Heart left ventricle (tissue), 13 donors: ENCODE results near the gene LSR.

Experiments
- CTCF ChIP-seq, 12 donors: fragments of 200-600 bp; sonication (generic) in 4 of 12; IDR thresholded peaks; one replicate each; pipeline versions ENCODE4 v1.5.0 to v1.8.0; 2018 to 2022; ENCODE audit warnings: antibody characterized with exemption in 12 of 12, mild to moderate bottlenecking in 5 of 12
- POLR2A ChIP-seq, 2 donors: fragments of 450-650 bp; IDR thresholded peaks; one replicate each; pipeline ENCODE4 v1.6.1; 2017; ENCODE audit warnings: antibody characterized with exemption in 2 of 2, mild to moderate bottlenecking in 2 of 2, moderate library complexity in 2 of 2
- donor health status: ischemic (EF 13 %, LVEDD 7.1; RV severe dilation, severe dysfunction).
- donor health status: DM: no; HTN: yes; CAD: no.
- donor health status: DM: no; HTN: no; CAD: no.
- donor health status: ischemic (EF 25% LVEDD 6.9; RV normal size, moderate dysfunction).
- donor health status: ischemic (EF 25% LVEDD 5.7; RV mildly dilated, moderate dysfunction).
- donor health status: ischemic (EF 35%, LVEDD 5.7; RV mildly dilated, moderate dysfunction).
- donor health status: nonischemic (EF 11% LVEDD 7.7; RV severe dilation, severe dysfunction).
- donor health status: DM: yes; HTN: yes; CAD: no.
- donor health status: PGD.
- donor health status: ischemic (EF 29% LVEDD 5.4; RV normal size, mild dysfunction).
- donor health status: nonischemic (EF 23%, LVEDD 6.1; RV moderate dilation, normal function).

- TF ChIP-seq CTCF (IDR thresholded peaks at IDR 0.05) (no peak), POLR2A (IDR thresholded peaks at IDR 0.05) (no peak)
These were observed 28.0 kb downstream of the LSR start for GRCh38 chr19:35276706-35277281.
